Activated CD4-positive, alpha-beta T cell treated with anti-CD3 and anti-CD28 coated beads, Interleukin-2, amount 50 U/mL, for 16 hours (primary cell): ENCODE results near the gene PIR.

ENCODE experiments used
- DNase-seq: peaks from one replicate; pipeline ENCODE4 v3.0.0-alpha.2; 2020

Gene PIR

DNA sequence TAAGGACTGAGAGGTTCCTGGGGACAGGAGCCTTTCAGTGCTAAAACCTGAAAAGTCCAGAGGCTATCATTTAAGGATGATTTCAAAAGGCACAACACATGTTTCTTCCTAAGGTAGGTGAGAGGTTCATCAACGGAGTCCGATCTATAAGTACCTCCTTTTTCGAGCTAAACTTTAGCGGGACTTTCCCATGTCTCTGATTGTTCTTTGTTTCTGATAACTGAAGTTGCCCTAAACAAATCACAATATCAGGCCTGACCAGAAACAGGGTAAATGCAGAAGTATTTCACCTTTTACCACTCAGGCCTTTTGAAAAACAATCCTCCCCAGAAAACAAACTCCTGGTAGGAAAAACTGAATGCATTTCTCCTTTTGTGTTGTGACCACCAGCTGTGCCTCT is 17.6 kb downstream of the PIR start:
- no peak for DNase-seq

DNA sequence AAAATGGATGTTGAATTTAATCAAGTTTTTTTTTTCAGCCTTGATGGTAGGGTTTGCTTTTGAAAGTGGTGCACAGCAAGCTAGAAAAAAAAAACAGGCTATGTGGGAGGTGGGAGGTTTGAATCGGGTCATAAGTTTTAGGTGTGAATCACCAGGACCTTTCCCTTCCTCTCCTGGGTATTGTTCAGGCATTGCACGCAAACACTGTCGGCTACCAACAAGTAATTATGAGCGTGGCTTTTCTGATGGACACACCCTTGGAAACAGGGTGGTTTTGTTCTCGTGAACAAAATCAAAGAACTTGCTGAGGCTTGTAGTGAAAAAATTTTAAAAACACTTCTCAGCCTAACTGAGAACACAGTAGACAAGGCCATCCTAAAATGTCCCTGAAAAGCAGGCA is 18.1 kb downstream of the PIR start:
- no peak for DNase-seq

DNA sequence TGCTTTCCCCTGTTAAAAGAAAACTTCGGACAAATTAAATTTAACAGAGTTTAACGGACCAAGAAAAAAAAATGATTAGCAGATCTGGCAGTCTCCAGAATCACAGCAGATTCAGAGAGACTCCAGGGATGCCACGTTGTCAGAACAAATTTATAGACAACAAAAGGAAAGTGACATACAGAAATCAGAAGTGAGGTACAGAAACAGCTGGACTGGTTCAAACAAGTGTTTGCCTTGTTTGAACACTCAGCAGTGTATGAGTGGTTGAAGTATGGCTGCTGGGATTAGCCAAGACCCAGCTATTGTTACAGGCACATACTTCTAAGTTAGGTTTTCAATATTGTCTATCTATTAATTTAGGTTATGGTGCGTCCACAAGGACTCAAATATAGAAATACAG is 19.1 kb downstream of the PIR start:
- DNase-seq = no peak

DNA sequence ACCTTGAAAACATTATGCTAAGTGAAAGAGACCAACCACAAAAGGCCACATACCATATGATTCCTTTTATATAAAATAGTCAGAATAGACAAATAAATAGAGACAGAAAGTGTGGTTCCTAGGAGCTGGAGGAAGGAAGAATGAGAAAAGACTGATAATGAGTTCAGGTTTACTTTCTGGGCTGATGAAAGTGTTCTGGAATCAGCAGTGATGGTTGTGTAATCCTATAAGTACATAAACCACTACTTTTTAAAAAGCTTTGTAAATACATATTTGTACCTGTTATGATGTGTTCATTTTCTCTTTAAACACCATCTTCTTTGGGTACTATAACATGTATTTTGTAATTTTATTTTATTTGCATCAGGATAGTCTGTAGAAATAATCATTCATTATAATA is 20.6 kb downstream of the PIR start:
- no peak for DNase-seq

DNA sequence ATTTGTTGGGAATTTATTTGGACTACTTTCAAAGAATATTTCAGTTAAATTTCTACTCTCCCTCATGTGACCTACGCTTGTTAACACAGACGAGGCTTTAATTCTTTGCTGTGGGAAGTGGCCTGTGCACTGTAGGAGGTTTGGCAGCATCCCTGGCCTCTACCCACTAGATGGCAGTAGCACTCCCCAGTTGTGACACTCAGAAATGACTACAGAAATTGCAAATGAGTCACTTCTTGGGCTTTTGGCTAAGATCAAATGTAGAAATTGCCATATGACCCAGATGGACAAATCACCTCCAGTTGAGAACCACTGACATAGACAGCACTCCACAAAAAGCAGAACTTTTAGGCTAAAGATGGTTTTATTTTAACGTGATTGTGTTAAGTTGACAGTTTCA is 22.1 kb downstream of the PIR start:
- peak; percentile 75 for DNase-seq

DNA sequence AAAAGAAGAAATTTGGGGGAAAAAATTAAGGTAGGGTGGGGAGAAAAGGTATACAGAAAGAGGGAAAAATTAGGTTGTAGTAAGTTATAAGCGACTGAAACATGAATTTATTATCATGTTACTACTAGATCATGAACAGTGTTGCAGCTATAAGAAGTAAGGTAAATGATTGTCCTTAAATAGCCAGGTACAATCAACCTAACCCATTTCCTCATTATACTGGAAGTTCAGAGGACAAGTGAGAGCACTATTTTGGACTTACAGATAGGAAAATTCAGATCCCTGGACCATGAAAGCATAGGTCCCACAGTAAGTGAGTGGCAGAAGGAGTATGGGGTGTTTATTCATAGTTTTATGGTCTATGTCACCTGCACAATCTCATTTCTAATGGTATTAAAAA is 23.5 kb downstream of the PIR start:
- no peak for DNase-seq

DNA sequence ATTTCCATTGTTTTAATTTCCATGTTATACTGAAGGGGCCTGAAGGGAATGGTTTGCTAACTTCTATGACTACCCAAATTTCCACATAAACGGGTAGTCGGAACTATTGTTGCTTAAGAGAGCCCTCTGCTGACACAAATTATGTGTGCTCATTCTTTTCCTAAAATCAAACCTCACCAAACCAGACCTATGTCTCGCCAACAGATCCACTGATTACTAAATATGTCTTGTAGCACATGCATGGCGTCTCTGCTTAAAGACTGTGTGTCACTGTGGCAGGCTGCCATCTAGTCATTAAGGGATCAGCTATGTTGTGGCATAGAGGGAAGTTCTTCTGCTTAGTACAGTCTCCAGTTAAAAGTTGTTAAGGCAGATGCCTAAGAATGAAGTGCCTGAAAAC is 25.1 kb downstream of the PIR start:
- peak; percentile 23 for DNase-seq

DNA sequence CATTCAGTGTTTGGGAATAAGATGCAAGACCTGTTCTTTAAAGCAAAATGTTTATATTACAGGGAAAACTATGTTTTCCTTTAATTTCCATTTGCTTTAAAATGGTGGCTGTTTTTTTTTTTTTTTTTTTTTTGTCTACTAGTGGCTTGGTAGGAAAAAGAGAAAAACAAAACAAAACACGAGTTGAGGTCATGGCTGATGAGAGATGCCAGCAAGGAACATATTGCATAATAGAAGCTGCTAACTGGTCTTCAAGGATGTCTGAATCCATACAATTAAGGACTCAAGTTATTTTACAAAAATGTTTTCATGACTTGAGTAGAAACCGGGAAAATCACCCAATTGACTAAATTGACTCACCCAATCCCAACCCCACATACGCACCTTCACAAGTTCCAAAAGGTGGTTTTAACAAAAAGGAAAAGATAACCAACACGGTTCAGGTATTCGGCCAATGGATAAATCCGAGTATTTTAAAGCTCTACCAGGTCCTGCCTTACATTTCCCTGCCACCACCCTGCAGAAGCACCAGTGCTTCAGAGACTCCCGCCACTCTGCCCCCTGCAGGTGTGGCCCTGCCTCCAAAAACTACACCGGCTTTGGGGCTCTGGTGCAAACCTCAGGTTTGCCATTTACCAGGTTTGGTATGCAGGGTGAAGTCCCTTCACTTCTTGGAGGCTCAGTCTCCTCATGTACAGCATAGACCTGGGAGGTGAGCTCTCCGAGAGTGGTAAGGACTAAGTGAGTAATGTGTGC is 27.1 kb downstream of the PIR start:
- DNase-seq = no peak

DNA sequence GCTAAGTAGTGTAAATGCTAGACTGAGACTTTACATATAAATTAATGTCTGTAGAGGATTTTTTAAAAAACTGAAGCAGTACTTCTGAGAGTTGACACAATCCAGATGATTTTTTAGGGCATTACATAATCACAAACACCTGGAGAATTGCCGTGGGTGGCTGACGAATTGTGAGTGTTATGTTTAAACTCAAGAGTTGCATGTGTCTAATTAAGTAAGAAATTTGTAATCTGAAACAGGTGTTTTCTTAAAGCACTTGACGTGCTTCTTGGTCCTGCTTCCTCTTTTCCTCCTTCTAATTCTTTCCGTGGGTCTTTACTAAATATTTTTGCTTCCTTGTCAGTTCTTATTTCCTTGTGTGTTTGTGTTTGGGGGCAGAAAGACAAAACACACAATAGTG is 27.8 kb downstream of the PIR start:
- DNase-seq = no peak

DNA sequence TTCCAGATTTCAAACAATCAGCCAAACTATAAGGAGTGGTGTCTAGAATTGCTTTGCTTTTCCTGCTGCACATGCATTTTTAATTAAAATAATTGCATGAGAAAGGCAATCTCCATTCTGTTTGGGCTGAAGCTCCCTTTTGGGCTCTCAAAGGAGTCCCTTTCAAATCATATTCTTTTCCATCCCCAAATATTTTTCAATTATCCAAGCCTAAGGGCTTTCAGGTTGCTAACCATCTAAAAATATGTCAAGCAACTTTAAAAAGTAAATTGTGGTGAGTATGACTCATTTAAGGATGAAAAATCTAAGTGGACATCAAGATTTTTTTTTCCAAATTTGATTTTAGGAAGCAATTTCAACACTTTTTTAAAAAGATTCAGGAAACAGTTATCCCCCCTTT is 28.4 kb downstream of the PIR start:
- DNase-seq = no peak

DNA sequence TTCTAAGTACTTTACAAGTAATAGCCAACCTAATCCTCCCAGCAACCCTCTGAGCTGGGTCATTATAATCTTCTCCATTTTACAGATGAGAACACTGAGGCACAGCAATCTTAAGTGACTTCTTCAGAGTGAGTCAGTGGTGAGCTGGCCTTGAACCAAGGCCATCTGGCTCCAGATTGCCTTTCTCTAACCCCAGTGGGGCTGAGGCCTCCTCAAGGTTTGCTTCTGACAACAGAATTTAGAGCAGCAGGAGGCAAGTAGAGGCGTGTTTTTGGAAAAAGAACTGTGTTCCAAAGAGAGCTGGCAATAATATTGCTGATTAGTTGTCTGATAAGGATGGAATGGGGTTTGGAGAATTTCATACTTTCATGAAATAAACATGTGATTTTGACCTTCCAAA is 41.2 kb downstream of the PIR start:
- DNase-seq = no peak

DNA sequence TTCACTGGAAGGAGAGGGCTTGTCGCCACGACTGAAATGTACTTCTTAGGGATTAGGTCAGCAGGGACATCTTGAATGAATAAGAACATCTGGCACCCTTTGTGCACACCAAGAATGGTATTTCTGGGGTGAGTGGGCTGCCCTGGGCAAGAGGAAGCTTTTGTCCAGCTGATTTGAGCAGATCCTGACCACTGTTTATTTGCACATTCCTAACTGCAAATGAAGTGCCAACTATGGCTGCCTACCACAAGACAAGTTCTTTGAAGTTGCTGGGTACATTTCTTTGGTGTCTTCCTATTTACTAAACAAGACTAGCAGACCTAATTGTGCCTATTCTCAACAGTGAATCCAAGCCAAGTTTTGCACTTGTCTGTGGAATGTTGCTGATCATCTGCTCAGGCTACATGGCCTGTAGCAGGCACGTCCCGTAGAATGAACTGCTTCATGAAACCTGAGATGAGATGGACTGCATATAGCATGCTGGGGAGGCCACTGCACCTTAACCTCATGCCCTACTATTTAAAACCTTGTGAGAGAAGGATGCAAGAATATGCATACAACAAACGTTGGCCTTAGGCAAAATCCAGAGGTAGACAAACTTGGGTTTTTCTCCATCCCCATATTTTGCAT is 45.0 kb downstream of the PIR start:
- DNase-seq = no peak

DNA sequence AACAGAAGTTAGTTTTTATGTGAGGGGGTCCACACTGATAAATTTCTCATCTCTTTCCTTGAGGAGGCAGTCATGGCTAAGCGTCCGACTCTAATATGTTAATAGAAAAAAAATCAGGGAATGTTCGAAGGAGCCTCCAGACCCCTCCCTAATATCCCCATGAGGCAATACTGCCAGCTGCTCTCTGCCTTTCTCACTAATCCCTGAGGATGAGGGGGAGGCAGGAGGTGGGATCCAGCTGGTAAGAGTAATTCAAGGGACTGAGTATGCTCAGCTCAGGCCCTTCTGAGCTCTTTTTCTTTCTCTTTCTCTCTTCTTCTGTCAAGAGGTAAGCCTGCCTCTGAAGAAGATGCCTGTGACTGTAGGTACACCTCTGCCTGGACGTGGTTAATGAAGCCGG is 51.7 kb downstream of the PIR start:
- DNase-seq = no peak

DNA sequence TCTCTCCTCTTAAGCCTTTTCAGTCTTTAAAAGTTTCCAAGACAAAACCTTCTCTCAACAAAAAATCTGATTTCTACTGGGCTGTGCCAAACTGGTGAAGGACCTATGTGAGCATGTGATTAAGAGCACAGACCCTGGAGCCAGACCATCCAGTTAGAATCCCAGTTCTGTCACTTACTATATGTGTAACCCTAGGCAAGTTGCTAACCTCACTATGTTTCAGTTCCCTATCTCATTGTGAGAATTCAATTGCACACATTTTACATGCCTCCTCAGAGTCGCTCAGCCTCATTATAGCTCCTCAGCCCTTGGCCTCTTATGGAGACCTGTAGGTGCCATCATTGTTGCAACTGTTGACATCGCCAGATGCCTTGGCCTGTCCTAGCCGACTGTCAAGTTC is 54.8 kb downstream of the PIR start:
- DNase-seq = no peak

DNA sequence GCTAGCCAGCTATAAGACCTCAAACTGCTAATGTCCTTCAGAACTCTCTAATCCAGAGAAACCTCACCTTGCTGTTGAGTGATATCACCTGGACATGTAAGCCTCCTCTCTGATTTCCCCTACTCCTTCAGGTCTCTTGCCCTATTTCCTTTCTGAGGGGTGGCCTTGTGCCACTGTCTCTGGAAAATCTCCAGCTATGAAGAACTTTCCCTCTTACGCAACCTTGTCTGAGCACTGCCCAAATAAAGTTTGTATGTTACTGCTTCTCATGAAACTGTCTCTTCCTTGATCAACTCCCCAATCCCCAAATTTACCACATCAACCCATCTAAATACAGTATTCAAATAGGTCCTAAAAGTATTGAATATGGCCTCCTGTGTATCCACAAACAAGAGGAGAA is 55.4 kb downstream of the PIR start:
- no peak for DNase-seq

DNA sequence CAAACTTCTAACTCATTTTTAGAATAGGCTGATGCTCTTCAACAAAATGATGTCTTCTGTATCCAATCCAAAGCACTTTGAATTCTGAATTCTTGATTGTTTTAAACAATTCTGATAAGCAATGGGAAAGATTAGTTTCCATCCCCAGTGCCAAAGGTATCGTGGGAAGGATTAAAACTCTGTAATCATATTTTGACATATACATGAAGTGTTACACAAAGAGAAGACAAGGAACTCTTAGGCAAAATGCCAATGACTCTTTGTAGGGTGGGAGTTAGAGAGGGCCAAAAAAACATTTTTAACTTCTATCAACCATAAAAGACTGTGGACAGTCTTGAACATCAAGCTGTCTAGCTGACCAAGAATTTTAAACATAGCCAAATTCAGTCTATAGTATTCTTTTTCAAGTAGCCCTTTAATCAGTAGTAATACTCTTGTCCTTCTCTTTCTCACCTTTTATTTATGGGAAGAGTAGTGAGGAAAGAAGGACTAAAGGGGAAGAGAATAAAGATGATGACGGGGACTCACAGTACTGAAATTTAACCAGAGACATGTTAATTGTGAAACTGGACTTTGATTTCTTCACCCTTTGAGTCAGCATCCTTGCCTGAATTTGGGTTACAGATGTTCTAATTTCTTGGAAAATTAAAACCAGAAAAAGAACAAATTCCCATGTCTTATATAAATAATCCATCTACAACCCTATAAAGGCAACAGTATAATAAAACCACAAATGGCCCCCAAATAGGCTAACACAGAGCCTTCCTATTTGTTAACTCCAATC is 57.1 kb downstream of the PIR start:
- DNase-seq = no peak

DNA sequence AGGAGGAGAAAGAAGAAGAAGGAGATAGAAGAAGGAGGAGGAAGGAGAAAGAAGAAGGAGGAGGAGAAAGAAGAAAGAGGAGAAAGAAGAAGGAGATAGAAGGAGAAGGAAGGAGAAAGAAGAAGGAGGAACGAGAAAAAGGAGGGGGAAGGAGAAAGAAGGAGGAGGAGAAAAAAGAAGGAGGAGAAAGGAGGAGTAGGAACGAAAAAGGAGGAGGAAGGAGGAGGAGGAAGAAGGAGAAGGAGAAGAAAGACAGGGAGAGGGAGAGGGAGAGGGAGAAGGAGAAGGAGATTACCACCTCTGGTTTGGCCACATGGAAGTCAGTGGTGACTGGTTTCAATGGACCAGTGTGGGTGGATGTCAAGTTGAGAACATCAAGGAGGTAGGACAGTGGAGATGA is 58.9 kb downstream of the PIR start:
- DNase-seq = no peak

DNA sequence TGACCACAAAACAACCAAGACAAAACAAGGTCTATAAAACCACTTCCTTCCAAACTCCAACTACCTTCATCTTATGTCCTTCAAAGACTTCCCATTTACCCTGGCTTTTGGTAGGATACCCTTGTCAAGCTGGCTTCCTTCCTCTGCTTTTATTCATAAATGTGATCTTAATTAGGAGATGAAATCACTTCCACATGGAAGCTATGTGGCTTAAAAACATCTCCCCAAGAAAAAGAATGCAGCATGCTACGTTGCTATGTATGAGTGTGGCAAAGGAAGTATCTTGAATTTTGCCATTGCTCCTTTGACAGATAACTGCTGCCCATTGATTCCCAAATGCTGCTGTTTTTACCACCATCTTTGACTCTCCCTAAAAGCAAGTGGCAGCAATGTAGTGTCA is 62.5 kb downstream of the PIR start:
- no peak for DNase-seq

DNA sequence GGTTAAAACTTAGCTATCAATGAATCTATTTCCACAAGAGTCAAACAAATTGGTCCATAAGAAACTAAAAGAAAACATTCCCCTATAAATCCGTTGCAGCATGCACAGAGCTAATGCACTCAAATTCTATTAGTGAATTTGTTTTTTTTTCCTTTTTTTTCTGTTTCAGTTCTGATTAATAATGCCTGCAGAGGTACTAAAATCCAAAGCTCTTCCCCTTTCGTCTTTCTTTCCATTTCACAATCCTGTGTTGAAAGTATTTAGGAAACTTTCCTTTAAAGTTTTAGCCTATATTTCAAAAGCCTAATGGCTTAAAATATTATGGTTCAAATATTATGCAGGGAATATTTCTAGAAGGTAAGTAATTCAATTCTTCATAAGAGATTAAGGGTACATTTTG is 63.1 kb downstream of the PIR start:
- DNase-seq = no peak

DNA sequence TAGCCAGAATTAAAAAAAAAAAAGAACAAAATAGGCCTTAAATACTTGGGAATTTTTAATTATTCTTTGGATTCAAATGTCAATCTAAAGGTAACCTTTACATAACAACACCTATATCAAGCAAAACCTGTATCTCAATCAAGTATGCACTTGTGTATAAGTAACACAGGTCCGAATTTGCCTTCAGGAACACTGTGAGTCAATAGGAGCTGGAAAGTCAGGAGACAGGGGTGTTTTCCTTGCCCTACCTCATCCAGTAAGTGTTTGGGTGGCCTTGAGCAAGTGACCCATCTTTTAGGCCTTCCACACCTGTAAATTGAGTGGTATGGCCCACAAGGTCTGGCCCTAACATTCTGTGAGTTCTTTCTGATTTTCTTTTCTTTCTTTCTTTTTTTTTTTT is 68.1 kb downstream of the PIR start:
- DNase-seq = no peak

DNA sequence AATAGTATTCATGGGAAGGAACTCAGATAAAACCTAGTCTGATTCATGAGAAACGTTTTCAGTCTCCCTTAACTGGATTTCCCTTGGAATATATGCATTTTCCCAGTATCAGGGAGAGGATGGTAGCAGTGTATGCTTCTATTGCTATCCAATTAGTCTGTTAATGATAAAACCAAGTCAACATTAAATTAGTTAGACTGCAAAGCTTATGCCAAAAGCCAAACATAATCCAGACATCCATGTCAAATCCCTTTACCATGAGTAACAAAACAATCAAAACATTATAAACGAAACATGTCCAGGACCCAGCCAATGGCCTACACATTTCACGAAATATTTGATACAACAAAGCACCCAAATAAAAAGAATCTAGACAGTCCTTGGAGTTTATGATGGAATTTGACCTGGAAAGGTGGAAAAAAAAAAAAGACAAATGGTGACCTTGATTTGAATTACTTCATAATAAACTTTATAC is 74.4 kb downstream of the PIR start:
- DNase-seq = no peak

DNA sequence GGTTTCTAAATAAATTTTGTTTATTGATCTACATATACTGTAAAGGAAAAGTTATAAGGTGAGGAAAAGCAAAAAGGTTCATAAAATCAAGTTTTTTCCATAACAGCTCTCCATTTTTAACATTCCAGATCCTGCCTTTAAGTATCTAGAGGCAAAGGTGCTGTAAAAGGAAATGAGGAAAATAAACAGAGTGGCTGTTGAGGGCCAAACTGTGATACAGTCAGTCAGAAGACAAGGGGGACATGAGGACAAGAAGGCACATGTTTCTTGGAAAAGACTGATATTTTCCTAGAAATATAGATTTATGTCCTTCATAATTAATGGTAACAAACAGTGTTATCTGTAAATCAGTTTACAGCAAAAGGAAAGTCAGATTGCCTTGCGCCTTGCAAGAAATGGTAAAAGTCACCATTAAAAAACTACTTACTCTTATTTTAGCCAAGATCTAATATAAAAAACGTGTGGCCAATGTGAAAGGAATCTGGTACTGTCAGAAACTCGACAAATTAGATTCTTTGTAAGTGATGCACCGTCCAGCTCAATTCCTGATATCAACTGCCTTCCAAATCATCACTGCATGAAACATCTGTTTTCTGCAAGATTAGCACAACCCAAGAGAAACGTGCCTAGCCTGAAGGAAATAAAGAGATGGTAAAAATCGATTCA is 75.0 kb downstream of the PIR start:
- DNase-seq = no peak

DNA sequence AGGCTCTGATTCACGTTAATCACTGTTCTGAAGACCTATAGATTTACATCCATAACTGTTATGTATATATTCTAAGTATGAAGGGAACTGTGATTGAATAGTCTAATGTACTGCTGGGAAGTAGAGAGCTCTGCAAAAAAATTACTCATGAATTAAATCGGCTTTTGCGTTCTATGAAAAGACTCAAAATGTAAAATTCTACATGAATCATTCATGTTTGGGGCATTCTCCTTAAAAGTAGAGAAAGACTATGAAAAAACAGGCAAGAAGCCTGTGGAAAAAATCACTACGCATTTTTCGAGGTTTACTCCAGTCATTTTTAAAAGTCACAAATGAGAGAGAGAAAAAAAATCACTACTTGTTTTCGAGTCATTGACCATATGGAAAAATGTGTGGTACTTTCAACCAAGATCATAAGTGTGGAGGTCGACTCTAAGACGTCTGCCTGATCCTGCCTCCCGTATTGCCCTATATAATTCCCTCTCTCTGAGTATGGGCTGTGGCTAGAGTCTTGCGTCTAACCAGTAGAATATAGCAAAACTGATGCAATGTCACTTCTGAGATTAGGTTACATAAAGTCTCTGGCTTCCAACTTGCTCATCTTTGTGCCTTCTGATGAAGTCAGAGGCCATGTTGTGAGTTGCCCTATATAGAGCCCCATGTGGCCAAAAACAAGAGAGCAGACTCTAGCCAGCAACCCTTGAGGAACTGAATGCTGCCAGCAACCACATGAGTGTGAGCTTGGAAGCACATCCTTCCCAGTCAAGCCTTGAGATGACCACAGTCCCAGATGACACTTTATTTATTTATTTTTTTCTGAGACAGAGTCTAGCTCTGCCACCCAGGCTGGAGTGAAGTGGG is 76.8 kb downstream of the PIR start:
- DNase-seq = no peak
